Activated CD4-positive, alpha-beta T cell treated with anti-CD3 and anti-CD28 coated beads, Interleukin-2, amount 50 U/mL, for 16 hours (primary cell): ENCODE measurements around the gene CERS3.

Experiments used
- DNase-seq: peaks from one replicate; pipeline ENCODE4 v3.0.0-alpha.2; 2020

CERS3 gene

DNA sequence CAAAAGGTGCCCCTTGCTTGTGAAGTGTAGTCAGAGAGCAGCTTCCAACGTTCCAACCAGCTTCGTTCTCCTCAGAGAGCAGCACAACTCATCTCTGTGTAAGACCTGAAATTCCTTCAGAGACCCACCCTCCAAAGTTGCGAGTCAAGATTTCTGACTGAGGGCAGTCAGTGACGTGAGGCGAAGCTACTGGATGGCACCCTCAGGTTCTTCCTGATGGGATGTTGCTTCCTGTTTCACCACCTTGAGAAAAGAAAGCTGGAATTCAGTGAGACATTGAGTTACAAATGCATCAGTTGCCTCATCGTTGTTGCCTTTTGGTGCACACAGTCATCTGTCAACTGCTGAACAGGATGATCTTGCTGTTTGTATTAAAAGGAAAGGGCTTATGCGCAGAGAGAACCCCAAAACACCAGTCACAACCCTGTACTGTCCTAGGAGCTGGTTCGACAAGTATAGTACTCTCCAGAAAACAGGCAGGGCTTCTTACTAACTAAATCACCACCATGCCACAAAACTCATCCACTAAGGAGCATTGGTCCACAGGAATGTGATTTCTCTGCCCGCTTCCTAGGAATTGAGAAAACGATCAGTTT is at the start of gene CERS3:
CERS3 (minus strand) TSS at position 118 of the 596 bp plus-strand sequence. CDS start 27,101 bp downstream, outside the sequence.
- DNase-seq = no peak

DNA sequence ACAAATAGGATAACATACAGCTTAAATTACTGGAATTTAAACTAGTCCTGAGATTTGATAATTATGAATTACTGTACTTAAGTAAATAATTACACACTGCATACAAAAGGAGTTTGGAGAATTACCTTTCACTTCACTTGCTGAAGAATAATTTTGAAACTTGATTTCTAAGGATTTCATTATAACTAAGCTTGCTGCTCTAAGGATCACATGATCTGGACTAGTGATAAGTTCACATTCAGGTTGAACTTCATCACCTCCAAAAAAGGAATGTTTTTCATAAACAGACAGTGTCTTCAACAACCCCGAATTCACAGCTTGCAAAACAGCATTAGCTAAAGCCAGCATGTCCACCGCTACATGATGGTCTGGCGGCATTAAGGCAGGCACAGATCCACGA is 44.8 kb upstream of the CERS3 start:
- no peak for DNase-seq

GRCh38 chr15:100572362-100572983 is 43.7 kb upstream of the CERS3 start:
- no peak for DNase-seq

DNA sequence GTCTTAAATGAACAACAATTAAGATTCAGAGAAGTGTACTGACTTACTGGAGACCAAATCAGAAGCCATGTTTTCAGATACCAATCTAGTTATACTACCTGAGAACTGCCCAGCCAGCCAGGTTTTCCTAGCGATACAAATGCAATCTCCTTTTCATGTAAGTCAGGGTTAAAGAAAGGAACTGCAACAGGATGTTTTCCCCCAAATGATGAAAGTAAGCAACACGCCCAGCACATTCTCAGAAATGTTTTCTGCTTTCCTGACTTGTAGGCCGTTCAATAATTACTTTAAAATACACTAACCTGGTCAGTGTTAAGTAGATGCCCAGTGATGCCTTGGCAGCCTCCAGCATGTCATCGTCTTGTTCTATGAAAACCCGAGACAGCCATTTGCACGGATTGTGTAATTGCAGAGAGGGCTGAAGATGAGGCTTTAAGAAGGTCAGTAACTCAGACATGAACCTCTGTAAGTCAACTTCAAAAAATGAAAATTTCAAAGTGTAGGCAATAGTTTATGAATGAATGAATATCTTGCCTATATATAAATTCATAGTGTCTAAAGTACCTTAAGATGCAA is 42.9 kb upstream of the CERS3 start:
- DNase-seq = no peak

- no peak for DNase-seq
These were observed 42.1 kb upstream of the CERS3 start for GRCh38 chr15:100570735-100571313.

- no peak for DNase-seq
These were observed 41.5 kb upstream of the CERS3 start for GRCh38 chr15:100570275-100570674.

- no peak for DNase-seq
These were observed 40.6 kb upstream of the CERS3 start for GRCh38 chr15:100569391-100569790.

- no peak for DNase-seq
These were observed 38.3 kb upstream of the CERS3 start for GRCh38 chr15:100566850-100567628.

DNA sequence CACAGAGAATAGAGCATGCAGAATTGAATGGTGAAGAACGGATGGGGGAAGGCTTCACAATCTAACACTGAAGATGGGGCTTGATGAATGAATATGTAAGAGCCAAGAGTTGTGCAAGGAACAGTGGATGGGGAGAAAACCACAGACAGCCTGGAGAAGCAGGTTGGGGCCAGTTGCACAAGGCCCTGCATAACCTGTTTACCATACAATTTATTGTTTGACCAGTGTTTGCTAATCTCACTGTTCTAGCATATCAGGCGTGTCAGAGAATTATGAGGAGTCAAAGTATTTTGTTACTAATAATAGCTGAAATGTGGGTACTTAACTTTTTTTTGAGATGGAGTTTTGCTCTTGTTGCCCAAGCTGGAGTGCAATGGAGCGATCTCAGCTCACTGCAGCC is 36.8 kb upstream of the CERS3 start:
- DNase-seq = no peak

DNA sequence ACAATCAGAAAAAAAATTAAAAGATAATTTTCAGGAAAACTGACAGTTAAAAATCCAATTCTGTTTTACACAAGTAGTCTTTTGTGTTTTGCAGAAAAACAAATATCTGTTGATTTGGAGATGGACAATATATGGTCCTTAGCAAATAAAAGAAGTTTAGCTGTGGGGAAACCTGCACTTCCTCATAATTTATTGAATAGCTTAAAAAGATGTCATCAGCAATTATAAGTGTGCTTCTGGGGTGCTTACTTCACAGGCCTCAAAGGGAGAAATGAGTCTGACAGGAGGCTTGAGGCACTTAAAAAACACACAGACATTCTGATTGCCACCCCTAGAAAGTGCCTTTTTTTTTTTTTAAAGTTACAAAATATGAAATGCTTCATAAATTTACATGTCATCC is 31.6 kb upstream of the CERS3 start:
- no peak for DNase-seq

- no peak for DNase-seq
These were observed 30.6 kb upstream of the CERS3 start for GRCh38 chr15:100559330-100559729.

- no peak for DNase-seq
These were observed 30.1 kb upstream of the CERS3 start for GRCh38 chr15:100558771-100559254.

DNA sequence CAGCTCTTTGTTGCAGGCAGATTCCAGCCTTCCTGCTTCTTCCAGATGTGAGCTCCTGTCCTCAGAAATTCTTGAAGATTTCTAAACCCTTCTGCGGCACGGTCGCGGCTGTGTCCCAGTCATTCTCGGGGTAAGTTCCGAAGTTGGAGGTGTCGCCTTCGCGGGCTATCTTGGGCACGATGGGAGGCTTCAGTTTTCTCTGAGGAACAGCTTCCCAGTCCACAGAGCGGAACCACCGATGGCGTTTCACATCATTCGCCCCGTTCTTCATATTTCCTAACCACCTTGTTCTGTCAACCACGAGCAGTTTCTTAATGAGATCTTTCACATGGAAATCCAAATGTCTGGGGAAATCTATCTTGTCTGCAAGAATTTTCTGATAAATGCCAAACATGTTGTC is 24.7 kb upstream of the CERS3 start:
- no peak for DNase-seq

DNA sequence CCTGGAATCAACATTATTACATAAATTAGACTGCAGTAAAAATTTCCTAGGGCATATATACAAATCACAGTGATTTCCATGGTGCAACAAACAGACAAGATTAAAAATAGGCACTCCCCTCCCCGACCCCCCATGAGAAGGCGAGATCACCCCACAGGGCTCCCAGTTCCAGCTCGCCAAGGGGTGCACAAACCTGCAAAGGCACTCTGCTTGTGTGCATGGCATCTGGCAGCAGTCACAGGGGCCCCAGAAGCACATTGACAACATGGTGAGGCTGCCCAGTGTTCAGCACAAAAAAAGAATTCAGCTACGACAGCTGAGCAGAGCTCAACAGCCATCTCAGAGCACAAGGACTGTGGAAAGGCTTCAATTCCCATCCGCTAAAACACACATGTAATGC is 19.2 kb upstream of the CERS3 start:
- DNase-seq = no peak

- no peak for DNase-seq
These were observed 16.2 kb upstream of the CERS3 start for GRCh38 chr15:100544946-100545345.

- DNase-seq = no peak
These were observed 15.6 kb upstream of the CERS3 start for GRCh38 chr15:100544338-100544841.

GRCh38 chr15:100542290-100542689 is 13.5 kb upstream of the CERS3 start:
- no peak for DNase-seq

GRCh38 chr15:100537331-100537730 is 8.6 kb upstream of the CERS3 start:
- DNase-seq = no peak

DNA sequence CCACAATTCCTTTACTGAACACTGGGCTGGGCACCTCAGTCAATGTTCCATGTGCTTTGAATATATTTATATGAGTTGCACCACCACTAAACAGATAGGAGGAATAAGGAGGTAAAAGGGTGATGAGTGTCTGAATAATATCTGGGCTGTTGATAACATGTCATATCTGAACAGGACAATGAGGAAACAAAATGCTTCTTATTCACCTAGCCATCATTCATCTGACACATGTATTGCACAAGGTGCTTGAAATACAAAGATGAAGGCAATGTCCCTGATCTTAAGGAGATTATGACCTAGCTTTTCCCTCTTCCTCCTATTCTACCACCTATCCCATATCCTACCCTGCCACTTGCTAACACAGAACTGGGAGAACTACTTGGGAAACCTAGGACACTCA is 8.0 kb upstream of the CERS3 start:
- no peak for DNase-seq

GRCh38 chr15:100533886-100534285 is 5.1 kb upstream of the CERS3 start:
- no peak for DNase-seq

- no peak for DNase-seq
These were observed 3.1 kb upstream of the CERS3 start for GRCh38 chr15:100531823-100532327.

DNA sequence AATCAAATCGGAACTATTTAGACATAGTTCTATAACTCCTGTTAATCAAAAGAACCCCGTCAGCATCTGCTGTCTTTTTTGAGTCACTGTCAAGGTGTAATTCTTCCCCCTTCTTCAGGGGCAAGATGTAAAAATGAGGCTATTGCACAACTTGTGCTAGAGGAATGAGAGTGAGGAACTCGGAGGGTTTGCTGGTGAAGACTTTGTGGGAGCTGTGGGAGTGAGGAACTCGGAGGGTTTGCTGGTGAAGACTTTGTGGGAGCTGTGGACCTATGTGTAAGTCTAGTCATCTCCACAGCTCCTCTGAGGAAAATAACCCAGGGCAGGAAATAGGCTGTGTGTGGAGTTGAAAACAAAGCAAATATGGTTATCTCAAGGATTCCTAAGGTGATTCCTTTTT is 2.5 kb upstream of the CERS3 start:
- no peak for DNase-seq

DNA sequence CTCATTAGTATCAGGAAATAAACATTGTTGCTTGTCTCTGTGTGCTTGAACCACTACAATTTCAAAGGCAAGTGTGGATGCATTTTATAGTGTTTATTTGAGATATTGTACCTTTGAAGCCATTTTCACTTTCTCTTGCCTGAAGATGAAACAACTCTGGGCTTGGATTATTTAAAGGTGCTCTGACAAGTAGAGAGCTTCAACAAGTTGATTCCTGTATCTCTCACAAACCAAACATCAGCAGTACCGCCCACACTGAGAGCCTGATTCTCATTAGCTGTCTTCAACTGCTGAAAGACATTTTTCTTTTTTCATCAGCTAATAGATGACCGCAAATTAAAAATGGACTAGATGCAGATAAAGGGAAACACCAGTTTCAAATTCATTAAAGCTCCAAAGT is 806 bp upstream of the CERS3 start:
- DNase-seq = no peak
